GM12878 (cell line): ENCODE results near the gene SDC1. TPM values are rescaled to one million over a fixed set of nuclear protein-coding genes. Genes with fewer than 3 reads are reported as not detected.

ENCODE experiments used
- ATAC-seq: fragments of 200-7000 bp; cut with Tn5 transposase; 3 replicates; pipeline ENCODE4 v1.9.1; 2020; ENCODE audit warnings: mild to moderate bottlenecking, moderate library complexity
- BruUV-seq: library from RNA; stranded (reverse); fragments of 400-500 nt; replicated peaks from 2 replicates; lab custom pipeline; 2021; lab: Mats Ljungman, UMichigan
- CTCF ChIA-PET: fragments of 300-600 bp; sonication (Branson Sonifier 250); formaldehyde crosslinking; extraction: SDS; loops from one replicate; lab custom pipeline; 2021; ENCODE audit warnings: inconsistent platforms; lab: Yijun Ruan, JAX
- POLR2A ChIA-PET: fragments of 350-600 bp; formaldehyde crosslinking; extraction: SDS; loops from one replicate; lab custom pipeline; 2021; ENCODE audit warnings: inconsistent platforms; lab: Charles Lee
- RAD21 ChIA-PET: fragments of 300-600 bp; sonication (Branson Sonifier 250); formaldehyde crosslinking; loops from one replicate; lab custom pipeline; 2023; ENCODE audit warnings: antibody characterized with exemption; ENCODE audit not compliant: unreplicated experiment; lab: Charles Lee
- SMC1A ChIA-PET: fragments of 300-600 bp; sonication (Branson Sonifier 250); formaldehyde crosslinking; loops from one replicate; lab custom pipeline; 2023; ENCODE audit not compliant: unreplicated experiment, uncharacterized antibody; lab: Charles Lee
- DNase-seq: peaks from one replicate; pipeline ENCODE4 v3.0.0-alpha.2; 2011; ENCODE audit warnings: low read depth, low spot score
- FAIRE-seq: peaks from 3 replicates; lab custom pipeline; 2011; peaks lifted over from hg19 to GRCh38; lab: Jason Lieb, UNC
- H2AFZ ChIP-seq: 2 replicates; pipeline ENCODE4 v1.6.0; 2011; ENCODE audit warnings: low read depth, low read length, control low read depth; ENCODE audit not compliant: control insufficient read depth
- H3K27ac ChIP-seq: 2 replicates; pipeline ENCODE4 v1.5.1; 2011; ENCODE audit warnings: control low read depth; ENCODE audit not compliant: control insufficient read depth, insufficient read depth
- H3K27me3 ChIP-seq, 2 experiments: replicated peaks in 1 of 2; 2 replicates each; pipeline versions ENCODE4 v1.6.0 to v1.6.1; 2011; ENCODE audit warnings: low read length in 1 of 2; ENCODE audit not compliant: control insufficient read depth in 2 of 2, insufficient read depth in 2 of 2
- H3K36me3 ChIP-seq, 2 experiments: 2 replicates each; pipeline ENCODE4 v1.5.1; 2011; ENCODE audit warnings: low read length in 1 of 2; ENCODE audit not compliant: control insufficient read depth in 2 of 2, insufficient read depth in 2 of 2
- H3K4me1 ChIP-seq: 2 replicates; pipeline ENCODE4 v1.6.1; 2011; ENCODE audit warnings: mild to moderate bottlenecking, low read length, moderate library complexity, mixed read lengths; ENCODE audit not compliant: control insufficient read depth, insufficient read depth
- H3K4me2 ChIP-seq: 2 replicates; pipeline ENCODE4 v1.6.0; 2011; ENCODE audit warnings: control low read depth; ENCODE audit not compliant: control insufficient read depth, insufficient read depth
- H3K4me3 ChIP-seq: fragments of 200-600 bp; sonication (generic); 2 replicates; pipeline ENCODE4 v1.5.1; 2016
- H3K79me2 ChIP-seq: 2 replicates; pipeline ENCODE4 v1.6.0; 2011; ENCODE audit warnings: low read length; ENCODE audit not compliant: control insufficient read depth, insufficient read depth
- H3K9ac ChIP-seq: 2 replicates; pipeline ENCODE4 v1.8.0; 2011; ENCODE audit warnings: low read length, control low read depth, mixed read lengths; ENCODE audit not compliant: control insufficient read depth, insufficient read depth
- H3K9me3 ChIP-seq: replicated peaks from 3 replicates; pipeline ENCODE4 v1.5.1; 2011; ENCODE audit warnings: mild to moderate bottlenecking, low read length; ENCODE audit not compliant: control insufficient read depth, insufficient read depth
- H4K20me1 ChIP-seq: 2 replicates; pipeline ENCODE4 v1.6.0; 2011; ENCODE audit not compliant: control insufficient read depth, insufficient read depth
- BRCA1 ChIP-seq: IDR thresholded peaks from 2 replicates; pipeline ENCODE4 v1.6.1; 2011; ENCODE audit warnings: low read depth, low read length, improper control_type of control experiment
- EED ChIP-seq: sonication (generic); IDR thresholded peaks from 2 replicates; pipeline ENCODE4 v1.6.1; 2016; ENCODE audit warnings: antibody characterized with exemption, low read depth
- IKZF1 ChIP-seq: fragments of 450-650 bp; conservative IDR thresholded peaks from 2 replicates; pipeline ENCODE4 v1.6.1; 2017; ENCODE audit warnings: antibody characterized with exemption, mild to moderate bottlenecking
- KAT2A ChIP-seq: conservative IDR thresholded peaks from 2 replicates; pipeline ENCODE4 v1.6.1; 2011; ENCODE audit warnings: low read depth, low read length; ENCODE audit not compliant: control insufficient read depth
- POLR2AphosphoS5 ChIP-seq: IDR thresholded peaks from 2 replicates; pipeline ENCODE4 v1.6.1; 2011; ENCODE audit warnings: mild to moderate bottlenecking, low read length, inconsistent platforms
- RUNX3 ChIP-seq: IDR thresholded peaks from 2 replicates; pipeline ENCODE4 v1.6.1; 2012; ENCODE audit warnings: low read length, inconsistent platforms
- SP1 ChIP-seq: IDR thresholded peaks from one replicate; pipeline ENCODE4 v1.6.1; 2011; ENCODE audit warnings: low read depth, low read length
- WGBS: methylation state at CpG from one replicate; pipeline ENCODE4 v1.1.6; 2016; ENCODE audit warnings: low lambda C conversion rate; ENCODE audit not compliant: insufficient replicate concordance, insufficient coverage; ENCODE audit errors: missing lambda C conversion rate; 5-methylcytosine and 5-hydroxymethylcytosine counted together
- in situ Hi-C: fragments of 300-500 bp; cut with MboI; formaldehyde crosslinking; loops from 9 replicates; pipeline ENCODE4 v1.14.3; 2018; ENCODE audit warnings: mixed read lengths
- intact Hi-C: fragments of 100-400 bp; cut with micrococcal nuclease; formaldehyde crosslinking; loops from one replicate; pipeline ENCODE4 v1.14.2; 2022; ENCODE audit not compliant: unreplicated experiment
- polyA plus RNA-seq, 11 experiments: library from polyadenylated mRNA; depleted of rRNA in 4 of 11; unstranded in 6 of 11; stranded (reverse) in 5 of 11; fragments of >200 nt; fragmentation: Nextera tagmentation in 4 of 11; fragmentation: Illumina TruSeq in 1 of 11; extraction: Ambion mirVana in 4 of 11; extraction: Trizol in 1 of 11; gene quantifications; 1 replicate in 1 of 11; 2 replicates in 10 of 11; pipeline versions ENCODE4 v1.2.1 to v1.2.3, GENCODE V29; 2011 to 2016; ENCODE audit warnings: inconsistent platforms in 2 of 11, missing spikeins in 2 of 11, low read depth in 1 of 11
- total RNA-seq, 4 experiments: library from RNA; depleted of rRNA in 3 of 4; stranded (reverse); fragments of >200 nt in 3 of 4; fragmentation: Illumina TruSeq in 1 of 4; extraction: Trizol in 1 of 4; gene quantifications; 2 replicates each; pipeline versions ENCODE4 v1.2.1 to v1.2.3, GENCODE V29; 2013 to 2021
- TF ChIP-seq, protein P1 (sequence below): IDR thresholded peaks from 2 replicates; pipeline ENCODE4 v1.6.1; 2011; ENCODE audit warnings: mild to moderate bottlenecking, low read depth, low read length, moderate library complexity; ENCODE audit not compliant: insufficient replicate concordance

The SDC1 gene
- total and polyA plus RNA-seq, 10 of the 15 experiments (the other 5 are each of a cell fraction or from before 2014, with no cell fraction given) = 0.85 to 36.8 (median 23.7) TPM

GRCh38 chr2:20216130-20217025 is 8.6 kb downstream of the SDC1 start:
- in situ Hi-C loops (no loop called here), intact Hi-C loops (no loop called here)
- H3K9me3 ChIP-seq = no peaks in the 10 kb centered on the region
- RAD21 ChIA-PET = no interaction called here
- DNase-seq (no peak), ATAC-seq (no peak), FAIRE-seq (no peak)
- SMC1A ChIA-PET = interaction anchor here (1.1 to 1.3 kb wide), 2 partner anchors 9 to 19 kb away, joined by 3 to 4 read pairs; partner anchors contain the start of gene SDC1
- H3K4me1 ChIP-seq = peaks cover 50% of the 10 kb centered on the region
- H3K36me3 ChIP-seq = no peaks in the 10 kb centered on the region
- no peak overlapping the region for H3K4me2 ChIP-seq
- H3K9ac ChIP-seq = no peak overlapping the region
- no peak for TF ChIP-seq POLR2AphosphoS5
- TF ChIP-seq EED = peak; percentile 35; the same call in 1 of the 2 replicates
- no TSS peak for BruUV-seq
- no peaks in the 10 kb centered on the region for H4K20me1 ChIP-seq
- H2AFZ ChIP-seq = no peak overlapping the region
- H3K27ac ChIP-seq = peak overlapping the region; percentile 6; the same call in 1 of the 2 replicates
- WGBS = 74% methylated on average over 22 of the region's 22 CpGs
- H3K79me2 ChIP-seq = peaks cover 42% of the 10 kb centered on the region
- H3K27me3 ChIP-seq = no peaks in the 10 kb centered on the region
- POLR2A ChIA-PET = no interaction called here
- no peak overlapping the region for H3K4me3 ChIP-seq
- CTCF ChIA-PET = no interaction called here

- Histone ChIP-seq H3K9me3 (no peaks in the 10 kb centered on the region), H4K20me1 (no peaks in the 10 kb centered on the region), H3K79me2 (peaks cover 33% of the 10 kb centered on the region), H3K4me2 (no peak overlapping the region), H3K4me1 (peaks cover 48% of the 10 kb centered on the region), H3K4me3 (no peak overlapping the region), H3K27ac (peak overlapping the region; percentile 6; the same call in 1 of the 2 replicates), H2AFZ (no peak overlapping the region), H3K27me3 (no peaks in the 10 kb centered on the region), H3K36me3 (no peaks in the 10 kb centered on the region), H3K9ac (no peak overlapping the region)
- in situ Hi-C loops = no loop called here
- WGBS = 76% methylated on average over 13 of the region's 13 CpGs
- ATAC-seq = no peak
- SMC1A ChIA-PET = interaction anchor here (0.7 to 1.4 kb wide), 5 partner anchors 10 to 76 kb away, joined by 3 to 8 read pairs (median 5); partner anchors contain the start of gene SDC1
- BruUV-seq = no TSS peak
- intact Hi-C loops = no loop called here
- POLR2A ChIA-PET = interaction anchor here (0.6 to 5.0 kb wide), 5 partner anchors 7 to 70 kb away, joined by 3 to 38 read pairs (median 3); partner anchors contain the start of gene SDC1
- no peak for FAIRE-seq
- RAD21 ChIA-PET = interaction anchor here (0.7 to 6.2 kb wide), 6 partner anchors 7 to 80 kb away, joined by 3 to 69 read pairs (median 5); partner anchors contain the start of gene SDC1
- CTCF ChIA-PET = interaction anchor here (2.5 to 6.2 kb wide), 2 partner anchors 8 to 10 kb away, joined by 16 to 39 read pairs; partner anchors contain the start of gene SDC1
- no peak for DNase-seq
- TF ChIP-seq SP1 (no peak), IKZF1 (no peak), BRCA1 (no peak), KAT2A (no peak), RUNX3 (no peak)
- TF ChIP-seq, protein P1, sequence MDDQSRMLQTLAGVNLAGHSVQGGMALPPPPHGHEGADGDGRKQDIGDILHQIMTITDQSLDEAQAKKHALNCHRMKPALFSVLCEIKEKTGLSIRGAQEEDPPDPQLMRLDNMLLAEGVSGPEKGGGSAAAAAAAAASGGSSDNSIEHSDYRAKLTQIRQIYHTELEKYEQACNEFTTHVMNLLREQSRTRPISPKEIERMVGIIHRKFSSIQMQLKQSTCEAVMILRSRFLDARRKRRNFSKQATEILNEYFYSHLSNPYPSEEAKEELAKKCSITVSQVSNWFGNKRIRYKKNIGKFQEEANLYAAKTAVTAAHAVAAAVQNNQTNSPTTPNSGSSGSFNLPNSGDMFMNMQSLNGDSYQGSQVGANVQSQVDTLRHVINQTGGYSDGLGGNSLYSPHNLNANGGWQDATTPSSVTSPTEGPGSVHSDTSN = no peak
Observed at GRCh38 chr2:20215183-20216040, 9.5 kb downstream of the SDC1 start.
